OCI-LY7 (cell line): ENCODE results near the gene TIMM22. TPM values are rescaled to one million over a fixed set of nuclear protein-coding genes. Genes with fewer than 3 reads are reported as not detected.

Experiments
- BruUV-seq: library from RNA; stranded (reverse); fragments of 400-500 nt; replicated peaks from 2 replicates; lab custom pipeline; 2021; lab: Mats Ljungman, UMichigan
- CTCF ChIA-PET: fragments of 300-600 bp; sonication (Branson Sonifier 250); formaldehyde crosslinking; loops from one replicate; lab custom pipeline; 2022; ENCODE audit warnings: antibody characterized with exemption; ENCODE audit not compliant: unreplicated experiment; lab: Charles Lee
- POLR2A ChIA-PET: fragments of 300-600 bp; sonication (Branson Sonifier 250); formaldehyde crosslinking; loops from one replicate; lab custom pipeline; 2022; ENCODE audit warnings: antibody characterized with exemption; lab: Charles Lee
- DNase-seq: peaks from one replicate; pipeline ENCODE4 v3.0.0-alpha.2; 2015; ENCODE audit warnings: low spot score
- H2AFZ ChIP-seq: fragments of 200-600 bp; sonication (generic), shearing (Covaris generic); 2 replicates; pipeline ENCODE4 v1.6.1; 2014; ENCODE audit warnings: mild to moderate bottlenecking, antibody characterized with exemption, low read length, moderate library complexity
- H3K27ac ChIP-seq: fragments of 200-600 bp; sonication (generic); 2 replicates; pipeline ENCODE4 v1.5.1; 2014; ENCODE audit warnings: mixed run types, low read depth, mild to moderate bottlenecking, moderate library complexity, low read length, inconsistent platforms; ENCODE audit not compliant: poor library complexity, severe bottlenecking
- H3K36me3 ChIP-seq: fragments of 200-600 bp; sonication (generic); 2 replicates; pipeline ENCODE4 v1.6.1; 2014; ENCODE audit warnings: mild to moderate bottlenecking, antibody characterized with exemption, low read length, moderate library complexity, mixed read lengths; ENCODE audit not compliant: insufficient read depth
- H3K4me1 ChIP-seq: fragments of 200-600 bp; sonication (generic); 2 replicates; pipeline ENCODE4 v1.5.1; 2014; ENCODE audit warnings: mild to moderate bottlenecking, low read length; ENCODE audit not compliant: insufficient read depth, poor library complexity, severe bottlenecking
- H3K4me2 ChIP-seq: fragments of 200-600 bp; sonication (generic); 2 replicates; pipeline ENCODE4 v1.6.1; 2014; ENCODE audit warnings: mild to moderate bottlenecking, low read length
- H3K4me3 ChIP-seq: fragments of 200-600 bp; sonication (generic); 2 replicates; pipeline ENCODE4 v1.5.1; 2014; ENCODE audit warnings: mild to moderate bottlenecking, low read depth, low read length; ENCODE audit not compliant: poor library complexity, severe bottlenecking
- H3K79me2 ChIP-seq: fragments of 200-600 bp; sonication (generic); 2 replicates; pipeline ENCODE4 v1.6.1; 2016; ENCODE audit warnings: low read depth, mild to moderate bottlenecking, low read length, moderate library complexity, mixed read lengths; ENCODE audit not compliant: insufficient read depth
- H3K9me2 ChIP-seq: fragments of 200-600 bp; sonication (generic); 2 replicates; pipeline ENCODE4 v1.6.1; 2016; ENCODE audit warnings: mild to moderate bottlenecking, low read length, mixed read lengths; ENCODE audit not compliant: insufficient read depth
- H3K9me3 ChIP-seq: fragments of 200-600 bp; sonication (generic); 2 replicates; pipeline ENCODE4 v1.6.1; 2014; ENCODE audit warnings: mild to moderate bottlenecking, mixed run types, low read length, mixed read lengths
- H4K20me1 ChIP-seq: fragments of 200-600 bp; sonication (generic); 2 replicates; pipeline ENCODE4 v1.6.1; 2014; ENCODE audit warnings: mild to moderate bottlenecking, antibody characterized with exemption, low read length, moderate library complexity, mixed read lengths; ENCODE audit not compliant: insufficient read depth
- EZH2phosphoT487 ChIP-seq: fragments of 200-600 bp; sonication (generic); IDR thresholded peaks from 2 replicates; pipeline ENCODE4 v1.6.1; 2018; ENCODE audit warnings: low read depth, borderline replicate concordance, mild to moderate bottlenecking, mixed run types, antibody characterized with exemption, low read length, moderate library complexity, mixed read lengths
- intact Hi-C: fragments of 100-400 bp; cut with micrococcal nuclease; formaldehyde crosslinking; loops from one replicate; pipeline ENCODE4 v1.10.0; 2022; ENCODE audit not compliant: unreplicated experiment
- total RNA-seq, 2 experiments: library from RNA; depleted of rRNA in 1 of 2; stranded (reverse); fragments of >200 nt in 1 of 2; shearing (Covaris generic) in 1 of 2; gene quantifications; 2 replicates each; pipeline ENCODE4 v1.2.3, GENCODE V29; 2014 to 2022
- TF ChIP-seq, protein P1 (sequence below): fragments of 200-600 bp; sonication (generic); conservative IDR thresholded peaks from 2 replicates; pipeline ENCODE4 v1.5.1; 2014; ENCODE audit warnings: mild to moderate bottlenecking, antibody characterized with exemption, low read length, moderate library complexity, mixed read lengths

Gene TIMM22
- total RNA-seq, 2 experiments from 2014 or later: 13.8 to 15.7 TPM

DNA sequence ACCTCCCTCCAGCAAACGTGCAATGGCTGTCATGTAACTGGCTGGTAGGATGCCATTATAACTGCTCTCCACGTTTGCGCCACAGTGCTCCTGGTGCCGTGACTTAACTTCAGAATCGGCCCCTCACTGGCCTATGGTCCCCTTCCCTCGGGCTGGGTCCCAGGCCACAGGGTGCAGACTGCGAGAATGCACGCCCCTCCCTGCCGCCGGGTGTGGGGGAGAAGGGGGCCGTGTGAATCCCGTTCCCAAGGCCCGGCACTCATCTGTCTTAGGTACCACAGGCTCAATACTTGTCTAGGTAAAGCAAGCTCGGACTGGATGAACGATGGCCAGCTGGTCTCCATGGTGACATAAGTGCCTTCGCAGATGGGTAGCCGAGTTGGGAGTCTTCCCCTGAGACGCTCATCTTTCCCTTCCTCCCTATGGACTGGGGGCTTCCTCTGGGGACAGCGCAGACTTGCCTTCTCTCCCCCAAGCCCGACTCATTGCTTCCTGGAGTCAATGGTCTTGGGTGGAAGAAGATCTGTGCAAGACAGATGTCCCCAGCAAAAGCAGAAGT, 37.8 kb downstream of the TIMM22 start:
- no peaks in the 10 kb centered on the region for H4K20me1 ChIP-seq
- no peak overlapping the region for H3K4me3 ChIP-seq
- no peaks in the 10 kb centered on the region for H3K9me3 ChIP-seq
- TF ChIP-seq, protein P1, sequence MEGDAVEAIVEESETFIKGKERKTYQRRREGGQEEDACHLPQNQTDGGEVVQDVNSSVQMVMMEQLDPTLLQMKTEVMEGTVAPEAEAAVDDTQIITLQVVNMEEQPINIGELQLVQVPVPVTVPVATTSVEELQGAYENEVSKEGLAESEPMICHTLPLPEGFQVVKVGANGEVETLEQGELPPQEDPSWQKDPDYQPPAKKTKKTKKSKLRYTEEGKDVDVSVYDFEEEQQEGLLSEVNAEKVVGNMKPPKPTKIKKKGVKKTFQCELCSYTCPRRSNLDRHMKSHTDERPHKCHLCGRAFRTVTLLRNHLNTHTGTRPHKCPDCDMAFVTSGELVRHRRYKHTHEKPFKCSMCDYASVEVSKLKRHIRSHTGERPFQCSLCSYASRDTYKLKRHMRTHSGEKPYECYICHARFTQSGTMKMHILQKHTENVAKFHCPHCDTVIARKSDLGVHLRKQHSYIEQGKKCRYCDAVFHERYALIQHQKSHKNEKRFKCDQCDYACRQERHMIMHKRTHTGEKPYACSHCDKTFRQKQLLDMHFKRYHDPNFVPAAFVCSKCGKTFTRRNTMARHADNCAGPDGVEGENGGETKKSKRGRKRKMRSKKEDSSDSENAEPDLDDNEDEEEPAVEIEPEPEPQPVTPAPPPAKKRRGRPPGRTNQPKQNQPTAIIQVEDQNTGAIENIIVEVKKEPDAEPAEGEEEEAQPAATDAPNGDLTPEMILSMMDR: no peak
- TF ChIP-seq EZH2phosphoT487: no peak
- H3K36me3 ChIP-seq: peaks cover 46% of the 10 kb centered on the region
- no peak overlapping the region for H3K27ac ChIP-seq
- no peak for DNase-seq
- intact Hi-C loops: no loop called here
- ChIA-PET POLR2A (no interaction called here), CTCF (no interaction called here)
- no peaks in the 10 kb centered on the region for H3K4me1 ChIP-seq
- no peak overlapping the region for H3K4me2 ChIP-seq
- no peaks in the 10 kb centered on the region for H3K79me2 ChIP-seq
- no peaks in the 10 kb centered on the region for H3K9me2 ChIP-seq
- H2AFZ ChIP-seq: no peak overlapping the region
- BruUV-seq: no TSS peak

DNA sequence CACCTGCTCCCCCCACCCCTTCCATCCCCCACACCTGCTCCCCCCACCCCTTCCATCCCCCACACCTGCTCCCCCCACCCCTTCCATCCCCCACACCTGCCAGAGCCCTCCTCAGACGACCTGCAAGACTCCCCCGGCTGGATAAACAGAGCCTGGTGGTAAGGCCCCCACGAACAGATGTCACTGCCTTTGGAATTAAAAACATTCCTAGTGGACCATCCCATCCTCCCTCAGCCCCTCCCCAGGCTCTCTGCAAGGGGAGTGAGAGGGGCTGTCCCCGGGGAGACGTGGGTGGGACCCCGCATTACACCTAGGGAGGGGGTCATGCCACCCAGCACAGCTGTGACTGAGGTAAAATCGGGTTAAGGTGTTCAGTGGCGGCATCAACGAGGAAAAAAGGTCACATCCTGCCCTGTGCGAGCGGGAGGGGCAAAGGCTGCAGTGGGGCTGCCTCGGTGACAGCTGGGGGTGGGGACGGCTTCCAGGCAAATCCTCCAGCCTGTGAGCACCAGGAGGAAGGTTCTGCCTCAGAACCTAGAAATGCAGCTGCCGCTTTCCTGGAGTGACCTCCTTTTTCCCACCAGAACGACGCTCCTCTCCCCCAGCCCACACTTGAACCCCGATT, 38.7 kb downstream of the TIMM22 start:
- no peaks in the 10 kb centered on the region for H4K20me1 ChIP-seq
- CTCF ChIA-PET: no interaction called here
- no peak overlapping the region for H3K4me3 ChIP-seq
- POLR2A ChIA-PET: no interaction called here
- no peak overlapping the region for H2AFZ ChIP-seq
- no peak overlapping the region for H3K4me2 ChIP-seq
- H3K27ac ChIP-seq: no peak overlapping the region
- no peaks in the 10 kb centered on the region for H3K9me2 ChIP-seq
- intact Hi-C loops: no loop called here
- H3K79me2 ChIP-seq: no peaks in the 10 kb centered on the region
- no TSS peak for BruUV-seq
- peaks cover 52% of the 10 kb centered on the region for H3K36me3 ChIP-seq
- no peaks in the 10 kb centered on the region for H3K4me1 ChIP-seq
- no peaks in the 10 kb centered on the region for H3K9me3 ChIP-seq
- no peak for DNase-seq
- no peak for TF ChIP-seq EZH2phosphoT487
- TF ChIP-seq, protein P1: no peak

DNA sequence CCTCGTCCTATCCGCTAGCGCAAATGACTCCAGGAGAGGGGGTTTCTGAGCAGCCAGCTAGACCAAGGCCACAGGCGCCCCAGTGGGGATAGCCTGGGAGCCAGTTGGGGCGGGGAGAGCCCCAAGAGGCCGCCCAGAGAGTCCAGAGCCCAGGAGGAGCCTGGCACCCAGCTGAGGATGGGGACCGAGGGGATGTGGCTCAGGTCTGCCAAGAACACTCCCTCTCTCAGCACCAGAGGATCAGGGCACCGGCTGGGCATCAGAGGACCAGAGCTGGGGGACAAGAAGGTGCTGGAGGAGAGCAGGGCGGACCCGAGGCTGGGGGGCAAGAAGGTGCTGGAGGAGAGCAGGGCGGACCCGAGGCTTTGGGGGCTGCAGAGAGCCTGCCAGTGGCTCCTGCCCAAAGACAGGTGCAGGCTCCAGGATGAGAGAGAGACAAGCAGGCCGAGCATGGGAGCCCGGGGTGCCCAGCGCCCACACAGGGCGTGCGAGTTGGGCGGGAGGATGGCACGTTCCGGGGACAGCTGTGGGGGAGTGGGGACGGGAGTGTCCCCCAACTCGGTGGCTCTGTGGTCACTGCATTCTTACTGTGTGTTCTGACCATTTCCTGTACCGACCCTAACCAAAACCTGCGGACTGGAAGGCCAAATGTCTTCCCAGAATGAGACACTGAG, 39.4 kb downstream of the TIMM22 start:
- H3K79me2 ChIP-seq: no peaks in the 10 kb centered on the region
- no peak for TF ChIP-seq EZH2phosphoT487
- TF ChIP-seq, protein P1: no peak
- ChIA-PET CTCF (no interaction called here), POLR2A (no interaction called here)
- H3K27ac ChIP-seq: no peak overlapping the region
- no peak overlapping the region for H3K4me3 ChIP-seq
- no peaks in the 10 kb centered on the region for H3K9me2 ChIP-seq
- H3K4me2 ChIP-seq: no peak overlapping the region
- intact Hi-C loops: no loop called here
- no peak for DNase-seq
- no TSS peak for BruUV-seq
- H3K4me1 ChIP-seq: no peaks in the 10 kb centered on the region
- H3K36me3 ChIP-seq: peaks cover 58% of the 10 kb centered on the region
- no peaks in the 10 kb centered on the region for H4K20me1 ChIP-seq
- H2AFZ ChIP-seq: no peak overlapping the region
- H3K9me3 ChIP-seq: no peaks in the 10 kb centered on the region
